Hematopoietic multipotent progenitor cell treated with erythropoietin and hydrocortisone succinate and interleukin-3 and kit ligand, for 17 days (in vitro differentiated cells): ENCODE measurements around the gene ARFGAP2.

Source experiments
- DNase-seq: peaks from one replicate; pipeline ENCODE4 v3.0.0-alpha.2; 2015; ENCODE audit warnings: low spot score

The ARFGAP2 gene

GRCh38 chr11:47186700-47187695 is 10.3 kb upstream of the ARFGAP2 start:
- DNase-seq: no peak

- DNase-seq: no peak
Measured at GRCh38 chr11:47186076-47186699, 9.5 kb upstream of the ARFGAP2 start, which contains the start of gene PACSIN3. TSS of gene PACSIN3 (minus strand) at chr11:47186434. CDS start at chr11:47182727, 3,707 bp downstream.

- DNase-seq: no peak
Measured at GRCh38 chr11:47185305-47186075, 8.8 kb upstream of the ARFGAP2 start.

GRCh38 chr11:47184711-47185304 is 8.1 kb upstream of the ARFGAP2 start:
- no peak for DNase-seq

- no peak for DNase-seq
Measured at GRCh38 chr11:47183969-47184368, 7.3 kb upstream of the ARFGAP2 start.

GRCh38 chr11:47183031-47183856 is 6.6 kb upstream of the ARFGAP2 start:
- DNase-seq: no peak

- no peak for DNase-seq
Measured at GRCh38 chr11:47182380-47182779, 5.7 kb upstream of the ARFGAP2 start.

GRCh38 chr11:47181271-47181670 is 4.6 kb upstream of the ARFGAP2 start:
- DNase-seq: no peak

GRCh38 chr11:47180006-47180787 is 3.5 kb upstream of the ARFGAP2 start:
- no peak for DNase-seq

- peak; percentile 64 for DNase-seq
Measured at GRCh38 chr11:47179655-47179991, 2.9 kb upstream of the ARFGAP2 start.

- DNase-seq: no peak
Measured at GRCh38 chr11:47178737-47179654, 2.3 kb upstream of the ARFGAP2 start.

GRCh38 chr11:47178316-47178715 is 1.6 kb upstream of the ARFGAP2 start:
- DNase-seq: no peak

- DNase-seq: no peak
Measured at GRCh38 chr11:47177846-47178245, 1.2 kb upstream of the ARFGAP2 start.

- peak; percentile 95 for DNase-seq
Measured at GRCh38 chr11:47177229-47177845, 658 bp upstream of the ARFGAP2 start.

GRCh38 chr11:47175746-47176327 is 842 bp downstream of the ARFGAP2 start:
- DNase-seq: no peak

GRCh38 chr11:47172740-47173336 is 3.8 kb downstream of the ARFGAP2 start:
- DNase-seq: no peak

- DNase-seq: no peak
Measured at GRCh38 chr11:47171856-47172255, 4.8 kb downstream of the ARFGAP2 start.
